Keratinocyte (primary cell): ENCODE measurements around the gene CAPN14.

Experiments used
- EZH2 ChIP-seq: IDR thresholded peaks from one replicate; pipeline ENCODE4 v1.6.1; 2012; ENCODE audit warnings: inconsistent platforms, mild to moderate bottlenecking, low read length, moderate library complexity
- TF ChIP-seq, protein P1 (sequence below), 3 experiments: IDR thresholded peaks in 1 of 3; conservative IDR thresholded peaks in 1 of 3; optimal IDR thresholded peaks in 1 of 3; 2 replicates in 2 of 3; 3 replicates in 1 of 3; pipeline versions ENCODE3 to v1.5.1; 2011; ENCODE audit warnings: low read length in 3 of 3, mild to moderate bottlenecking in 3 of 3, moderate library complexity in 2 of 3, control low read depth in 1 of 3, inconsistent platforms in 1 of 3; ENCODE audit not compliant: insufficient read depth in 2 of 3; ENCODE audit errors: extremely low read depth in 1 of 3

DNA sequence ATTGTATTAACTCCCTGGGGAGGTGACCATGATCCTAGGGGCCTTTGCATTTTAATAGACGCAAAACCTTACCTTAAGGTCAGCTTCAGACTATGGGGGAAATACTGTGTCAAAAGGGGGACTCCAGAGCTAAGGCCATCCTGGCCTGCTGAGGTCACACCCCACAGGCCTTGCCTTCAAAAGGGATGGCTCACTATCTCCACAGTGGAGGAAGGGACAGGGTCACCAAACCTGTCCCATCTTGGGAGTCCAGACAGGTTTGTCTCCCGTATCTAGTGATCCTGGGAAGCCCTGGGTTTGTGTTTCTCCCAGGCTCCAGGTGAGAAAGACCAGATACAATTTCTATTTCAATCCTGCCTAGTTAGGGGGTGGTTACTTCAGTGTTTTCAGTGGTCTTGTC lies 24.9 kb downstream of the CAPN14 start:
- TF ChIP-seq, protein P1, sequence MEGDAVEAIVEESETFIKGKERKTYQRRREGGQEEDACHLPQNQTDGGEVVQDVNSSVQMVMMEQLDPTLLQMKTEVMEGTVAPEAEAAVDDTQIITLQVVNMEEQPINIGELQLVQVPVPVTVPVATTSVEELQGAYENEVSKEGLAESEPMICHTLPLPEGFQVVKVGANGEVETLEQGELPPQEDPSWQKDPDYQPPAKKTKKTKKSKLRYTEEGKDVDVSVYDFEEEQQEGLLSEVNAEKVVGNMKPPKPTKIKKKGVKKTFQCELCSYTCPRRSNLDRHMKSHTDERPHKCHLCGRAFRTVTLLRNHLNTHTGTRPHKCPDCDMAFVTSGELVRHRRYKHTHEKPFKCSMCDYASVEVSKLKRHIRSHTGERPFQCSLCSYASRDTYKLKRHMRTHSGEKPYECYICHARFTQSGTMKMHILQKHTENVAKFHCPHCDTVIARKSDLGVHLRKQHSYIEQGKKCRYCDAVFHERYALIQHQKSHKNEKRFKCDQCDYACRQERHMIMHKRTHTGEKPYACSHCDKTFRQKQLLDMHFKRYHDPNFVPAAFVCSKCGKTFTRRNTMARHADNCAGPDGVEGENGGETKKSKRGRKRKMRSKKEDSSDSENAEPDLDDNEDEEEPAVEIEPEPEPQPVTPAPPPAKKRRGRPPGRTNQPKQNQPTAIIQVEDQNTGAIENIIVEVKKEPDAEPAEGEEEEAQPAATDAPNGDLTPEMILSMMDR (optimal IDR thresholded peaks at IDR 0.05 in 1 of 3, IDR thresholded peaks at IDR 0.05 in 1 of 3, conservative IDR thresholded peaks at IDR 0.05 in 1 of 3; ENCODE audit: extremely low read depth in 1 of 3, insufficient read depth in 2 of 3, low read length in 3 of 3): no peak
- no peak for TF ChIP-seq EZH2
